ENCODE data around the gene TRAF6. TPM values are rescaled to one million over a fixed set of nuclear protein-coding genes. Genes with fewer than 3 reads are reported as not detected.
"Not testable (repeated sequence)": the region's sequence is repeated elsewhere in the genome, so short reads cannot be mapped to it uniquely, and the experiment has no call there.

The TRAF6 gene
- total and polyA plus RNA-seq, 4 donors, result 2.2 to 14.0 (median 8.8) TPM

- TF ChIP-seq, protein P1, sequence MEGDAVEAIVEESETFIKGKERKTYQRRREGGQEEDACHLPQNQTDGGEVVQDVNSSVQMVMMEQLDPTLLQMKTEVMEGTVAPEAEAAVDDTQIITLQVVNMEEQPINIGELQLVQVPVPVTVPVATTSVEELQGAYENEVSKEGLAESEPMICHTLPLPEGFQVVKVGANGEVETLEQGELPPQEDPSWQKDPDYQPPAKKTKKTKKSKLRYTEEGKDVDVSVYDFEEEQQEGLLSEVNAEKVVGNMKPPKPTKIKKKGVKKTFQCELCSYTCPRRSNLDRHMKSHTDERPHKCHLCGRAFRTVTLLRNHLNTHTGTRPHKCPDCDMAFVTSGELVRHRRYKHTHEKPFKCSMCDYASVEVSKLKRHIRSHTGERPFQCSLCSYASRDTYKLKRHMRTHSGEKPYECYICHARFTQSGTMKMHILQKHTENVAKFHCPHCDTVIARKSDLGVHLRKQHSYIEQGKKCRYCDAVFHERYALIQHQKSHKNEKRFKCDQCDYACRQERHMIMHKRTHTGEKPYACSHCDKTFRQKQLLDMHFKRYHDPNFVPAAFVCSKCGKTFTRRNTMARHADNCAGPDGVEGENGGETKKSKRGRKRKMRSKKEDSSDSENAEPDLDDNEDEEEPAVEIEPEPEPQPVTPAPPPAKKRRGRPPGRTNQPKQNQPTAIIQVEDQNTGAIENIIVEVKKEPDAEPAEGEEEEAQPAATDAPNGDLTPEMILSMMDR (IDR thresholded peaks at IDR 0.05; ENCODE audit: control extremely low read depth, extremely low read depth), result no peak
- 85 to 90% methylated on average over 6 of the region's 6 CpGs for WGBS, 2 donors
- H3K4me1 ChIP-seq (ENCODE audit: control insufficient read depth in 5 of 5, insufficient read depth in 5 of 5, low read length in 5 of 5), result peaks cover 0 to 10% (median 0%) of the 10 kb centered on the region in 5 donors
- H3K4me3 ChIP-seq, result no peak overlapping the region
- no peaks in the 10 kb centered on the region for H3K27me3 ChIP-seq (ENCODE audit: control insufficient read depth in 3 of 3, insufficient read depth in 3 of 3, low read length in 2 of 3)
- DNase-seq (no peak), ATAC-seq (ENCODE audit: insufficient read depth, low FRiP score) (no peak)
- no peak overlapping the region for H3K9ac ChIP-seq (ENCODE audit: insufficient read depth in 1 of 2, low read length in 2 of 2)
- no peak overlapping the region for H3K27ac ChIP-seq (ENCODE audit: low read depth in 1 of 2, low read length in 1 of 2)
- H3K9me3 ChIP-seq (ENCODE audit: control insufficient read depth in 4 of 4, insufficient read depth in 3 of 4, low read length in 3 of 4), result no peaks in the 10 kb centered on the region
- H3K36me3 ChIP-seq (ENCODE audit: control insufficient read depth in 4 of 4, insufficient read depth in 4 of 4, low read length in 4 of 4), result peaks cover 13 to 24% (median 15%) of the 10 kb centered on the region in 4 donors
Measured at GRCh38 chr11:36485298-36486002, 24.6 kb downstream of the TRAF6 start.

- H3K9me3 ChIP-seq (ENCODE audit: control insufficient read depth in 4 of 4, insufficient read depth in 3 of 4, low read length in 3 of 4); DNase-seq; H3K4me1 ChIP-seq (ENCODE audit: control insufficient read depth in 5 of 5, insufficient read depth in 5 of 5, low read length in 5 of 5); H3K27ac ChIP-seq (ENCODE audit: low read depth in 1 of 2, low read length in 1 of 2); ATAC-seq (ENCODE audit: insufficient read depth, low FRiP score); H3K27me3 ChIP-seq (ENCODE audit: control insufficient read depth in 3 of 3, insufficient read depth in 3 of 3, low read length in 2 of 3); H3K9ac ChIP-seq (ENCODE audit: insufficient read depth in 1 of 2, low read length in 2 of 2); H3K4me3 ChIP-seq: not testable (repeated sequence)
- 74 to 85% methylated on average over 3 of the region's 4 CpGs for WGBS, 2 donors
- peaks cover 4 to 12% (median 7%) of the 10 kb centered on the region in 4 donors for H3K36me3 ChIP-seq (ENCODE audit: control insufficient read depth in 4 of 4, insufficient read depth in 4 of 4, low read length in 4 of 4)
Measured at GRCh38 chr11:36483042-36483441, 27.0 kb downstream of the TRAF6 start.

DNA sequence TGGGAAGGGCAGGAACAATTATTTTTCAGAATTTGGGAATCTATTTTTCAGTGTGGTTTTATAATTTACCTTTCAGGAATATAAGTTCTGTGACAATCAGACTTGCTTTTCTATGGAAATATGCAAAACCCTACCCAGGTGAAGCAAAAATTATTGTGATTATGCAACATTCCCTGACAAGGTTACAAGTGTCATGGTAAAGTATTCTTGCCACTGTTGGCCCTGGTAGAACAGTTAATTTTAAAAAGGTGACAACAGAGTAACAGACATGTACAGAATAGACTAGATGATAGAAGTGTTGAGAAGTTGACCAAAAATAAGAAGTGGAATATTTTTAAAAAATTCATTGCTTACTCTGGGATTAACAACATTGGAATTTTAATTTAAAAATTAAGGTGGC lies 29.2 kb downstream of the TRAF6 start:
- no peak for ATAC-seq (ENCODE audit: insufficient read depth, low FRiP score)
- TF ChIP-seq, protein P1 (IDR thresholded peaks at IDR 0.05; ENCODE audit: control extremely low read depth, extremely low read depth), result no peak
- DNase-seq, result no peak

DNA sequence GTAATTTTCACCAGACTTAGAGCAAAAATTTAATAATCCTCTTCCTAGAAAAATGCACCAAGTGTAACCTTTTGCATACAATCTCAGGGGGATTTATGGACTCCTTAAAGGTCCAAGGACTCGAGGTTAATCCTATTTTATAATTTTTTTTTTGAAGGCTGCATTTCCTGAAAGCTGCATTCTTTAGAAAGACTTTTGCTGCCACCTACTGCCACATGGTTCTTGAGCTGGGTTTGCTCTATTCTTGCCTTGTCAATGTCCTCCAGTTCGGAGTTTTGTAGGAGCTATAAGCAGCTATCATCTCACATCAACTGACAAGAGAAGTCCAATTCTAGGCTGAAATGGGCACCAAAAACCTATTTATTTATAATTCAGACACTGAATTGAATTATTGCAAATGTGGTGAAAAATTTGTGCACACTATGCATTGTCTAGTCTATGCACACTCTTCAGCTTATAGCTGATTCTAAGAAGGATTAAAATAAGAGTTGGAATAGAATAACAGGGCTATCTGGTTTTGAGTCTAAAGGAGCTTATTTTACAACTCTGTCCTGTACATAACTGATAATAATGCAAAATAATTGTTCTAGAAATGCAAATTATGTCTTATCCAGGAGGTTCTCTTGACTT lies 31.3 kb downstream of the TRAF6 start:
- H3K4me1 ChIP-seq (ENCODE audit: control insufficient read depth in 5 of 5, insufficient read depth in 5 of 5, low read length in 5 of 5), result peaks cover 0 to 10% (median 0%) of the 10 kb centered on the region in 5 donors
- no peaks in the 10 kb centered on the region for H3K36me3 ChIP-seq (ENCODE audit: control insufficient read depth in 4 of 4, insufficient read depth in 4 of 4, low read length in 4 of 4)
- TF ChIP-seq, protein P1 (IDR thresholded peaks at IDR 0.05; ENCODE audit: control extremely low read depth, extremely low read depth), result peak; percentile 46
- no peaks in the 10 kb centered on the region for H3K9me3 ChIP-seq (ENCODE audit: control insufficient read depth in 4 of 4, insufficient read depth in 3 of 4, low read length in 3 of 4)
- H3K27me3 ChIP-seq (ENCODE audit: control insufficient read depth in 3 of 3, insufficient read depth in 3 of 3, low read length in 2 of 3), result no peaks in the 10 kb centered on the region
- ATAC-seq (ENCODE audit: insufficient read depth, low FRiP score) (no peak), DNase-seq (peak; percentile 66 to 86 (median 82))
- peak overlapping the region in 1 of 2 donors; percentile 9 for H3K27ac ChIP-seq (ENCODE audit: low read depth in 1 of 2, low read length in 1 of 2)
- H3K9ac ChIP-seq (ENCODE audit: insufficient read depth in 1 of 2, low read length in 2 of 2), result no peak overlapping the region
- no peak overlapping the region for H3K4me3 ChIP-seq
- 29 to 39% methylated on average over 2 of the region's 2 CpGs for WGBS, 2 donors

More for the DNA sequence above, 29.2 kb downstream of the TRAF6 start:
- H3K9ac ChIP-seq (ENCODE audit: insufficient read depth in 1 of 2, low read length in 2 of 2), result no peak overlapping the region
- H3K36me3 ChIP-seq (ENCODE audit: control insufficient read depth in 4 of 4, insufficient read depth in 4 of 4, low read length in 4 of 4), result peaks cover 2 to 8% (median 4%) of the 10 kb centered on the region in 4 donors
- no peak overlapping the region for H3K27ac ChIP-seq (ENCODE audit: low read depth in 1 of 2, low read length in 1 of 2)
- no peaks in the 10 kb centered on the region for H3K9me3 ChIP-seq (ENCODE audit: control insufficient read depth in 4 of 4, insufficient read depth in 3 of 4, low read length in 3 of 4)
- H3K4me1 ChIP-seq (ENCODE audit: control insufficient read depth in 5 of 5, insufficient read depth in 5 of 5, low read length in 5 of 5), result peaks cover 0 to 10% (median 0%) of the 10 kb centered on the region in 5 donors
- H3K4me3 ChIP-seq, result no peak overlapping the region
- no peaks in the 10 kb centered on the region for H3K27me3 ChIP-seq (ENCODE audit: control insufficient read depth in 3 of 3, insufficient read depth in 3 of 3, low read length in 2 of 3)

Measured in lung (tissue), 12 donors.